SK-N-SH (cell line): ENCODE measurements around the gene ZER1. TPM values are rescaled to one million over a fixed set of nuclear protein-coding genes. Genes with fewer than 3 reads are reported as not detected.

Experiments used
- CTCF ChIA-PET: fragments of 300-600, 350-600 bp; formaldehyde crosslinking; extraction: SDS; loops from one replicate; lab custom pipeline; 2021; lab: Yijun Ruan, JAX
- POLR2A ChIA-PET: fragments of 350-600 bp; sonication (Branson Sonifier 250); formaldehyde crosslinking; extraction: SDS; loops from one replicate; lab custom pipeline; 2020; ENCODE audit warnings: antibody characterized with exemption, inconsistent platforms; lab: Yijun Ruan, JAX
- DNase-seq: peaks from one replicate; pipeline ENCODE4 v3.0.0; 2012
- H2AFZ ChIP-seq: fragments of 200-600 bp; sonication (generic); 2 replicates; pipeline ENCODE4 v1.8.1; 2016; ENCODE audit warnings: antibody characterized with exemption, mild to moderate bottlenecking, low read depth
- H3F3A ChIP-seq: fragments of 200-600 bp; sonication (generic); replicated peaks from 2 replicates; pipeline ENCODE3; 2016; ENCODE audit warnings: antibody characterized with exemption, mild to moderate bottlenecking; ENCODE audit not compliant: insufficient read depth
- H3K27ac ChIP-seq, 2 experiments: fragments of 200-500 bp in 1 of 2; fragments of 200-600 bp in 1 of 2; sonication (Bioruptor generic) in 1 of 2; sonication (generic), shearing (Covaris generic) in 1 of 2; 2 replicates each; pipeline versions ENCODE4 v1.5.1 to v1.6.1; 2014 to 2016; ENCODE audit warnings: low read depth in 2 of 2, inconsistent platforms in 1 of 2, low read length in 1 of 2, mild to moderate bottlenecking in 1 of 2, mixed read lengths in 1 of 2
- H3K27me3 ChIP-seq: fragments of 200-600 bp; sonication (generic), shearing (Covaris generic); 2 replicates; pipeline ENCODE4 v1.6.1; 2016; ENCODE audit warnings: mixed run types; ENCODE audit not compliant: insufficient read depth
- H3K36me3 ChIP-seq, 2 experiments: fragments of 200-500 bp in 1 of 2; fragments of 200-600 bp in 1 of 2; sonication (Bioruptor generic) in 1 of 2; sonication (generic) in 1 of 2; replicated peaks in 1 of 2; 2 replicates each; pipeline versions ENCODE3 to v1.5.1; 2014 to 2016; ENCODE audit warnings: low read length in 1 of 2, mild to moderate bottlenecking in 1 of 2; ENCODE audit not compliant: insufficient read depth in 2 of 2, control insufficient read depth in 1 of 2
- H3K4me1 ChIP-seq, 2 experiments: fragments of 200-500 bp in 1 of 2; fragments of 200-600 bp in 1 of 2; sonication (Bioruptor generic) in 1 of 2; sonication (generic), shearing (Covaris generic) in 1 of 2; 2 replicates each; pipeline versions ENCODE4 v1.5.1 to v1.6.1; 2014 to 2016; ENCODE audit warnings: low read depth in 1 of 2, low read length in 1 of 2, mixed run types in 1 of 2; ENCODE audit not compliant: insufficient read depth in 2 of 2, control insufficient read depth in 1 of 2
- H3K4me2 ChIP-seq: fragments of 200-600 bp; sonication (generic), shearing (Covaris generic); 2 replicates; pipeline ENCODE4 v1.6.1; 2017; ENCODE audit warnings: mixed run types
- H3K4me3 ChIP-seq, 2 experiments: fragments of 200-500 bp in 1 of 2; fragments of 200-600 bp in 1 of 2; sonication (Bioruptor generic) in 1 of 2; sonication (generic), shearing (Covaris generic) in 1 of 2; 2 replicates each; pipeline versions ENCODE4 v1.5.1 to v1.8.1; 2014 to 2016; ENCODE audit warnings: low read depth in 2 of 2, inconsistent platforms in 1 of 2, low read length in 1 of 2, mild to moderate bottlenecking in 1 of 2, mixed read lengths in 1 of 2, moderate library complexity in 1 of 2
- H3K79me2 ChIP-seq: fragments of 200-600 bp; sonication (generic); 2 replicates; pipeline ENCODE4 v1.8.1; 2017; ENCODE audit warnings: mild to moderate bottlenecking; ENCODE audit not compliant: insufficient read depth
- H3K9ac ChIP-seq: fragments of 200-600 bp; sonication (generic); 2 replicates; pipeline ENCODE4 v1.6.1; 2017; ENCODE audit warnings: mixed run types
- H3K9me2 ChIP-seq: fragments of 200-600 bp; sonication (generic); 2 replicates; pipeline ENCODE4 v1.6.1; 2017; ENCODE audit warnings: mixed run types
- H3K9me3 ChIP-seq: fragments of 200-600 bp; sonication (generic); 2 replicates; pipeline ENCODE4 v1.6.1; 2017; ENCODE audit warnings: mixed run types, mild to moderate bottlenecking, moderate library complexity
- H4K20me1 ChIP-seq: fragments of 200-600 bp; sonication (generic); 2 replicates; pipeline ENCODE4 v1.6.1; 2017; ENCODE audit warnings: mild to moderate bottlenecking, mixed run types; ENCODE audit not compliant: insufficient read depth
- ELF1 ChIP-seq: IDR thresholded peaks from 2 replicates; pipeline ENCODE4 v1.4.0; 2012
- EZH2phosphoT487 ChIP-seq: fragments of 200-600 bp; sonication (generic); IDR thresholded peaks from 2 replicates; pipeline ENCODE4 v1.6.1; 2017; ENCODE audit warnings: low read depth, mixed run types, mild to moderate bottlenecking, antibody characterized with exemption, moderate library complexity, borderline replicate concordance
- FOSL2 ChIP-seq: IDR thresholded peaks from 2 replicates; pipeline ENCODE4 v1.4.0; 2012; ENCODE audit warnings: low read depth, mild to moderate bottlenecking, moderate library complexity, borderline replicate concordance
- FOXJ3 ChIP-seq: sonication (generic); formaldehyde crosslinking; IDR thresholded peaks from 2 replicates; pipeline ENCODE4 v1.5.1; 2020; ENCODE audit warnings: mild to moderate bottlenecking, missing genetic modification reagents
- FOXM1 ChIP-seq: IDR thresholded peaks from 2 replicates; pipeline ENCODE4 v1.4.0; 2012; ENCODE audit warnings: low read depth, mild to moderate bottlenecking
- GABPA ChIP-seq: IDR thresholded peaks from 2 replicates; pipeline ENCODE4 v1.4.0; 2012; ENCODE audit warnings: low read depth, mild to moderate bottlenecking
- GATA2 ChIP-seq: sonication (generic); formaldehyde crosslinking; IDR thresholded peaks from 2 replicates; pipeline ENCODE4 v1.5.0; 2020; ENCODE audit warnings: mild to moderate bottlenecking, missing genetic modification reagents
- IRF3 ChIP-seq: fragments of 150-350 bp; IDR thresholded peaks from 2 replicates; pipeline ENCODE4 v1.6.1; 2016; ENCODE audit warnings: mild to moderate bottlenecking, low read depth, low read length
- MEF2A ChIP-seq: IDR thresholded peaks from 2 replicates; pipeline ENCODE4 v1.4.0; 2012; ENCODE audit warnings: low read depth, borderline replicate concordance
- MXI1 ChIP-seq: IDR thresholded peaks from 2 replicates; pipeline ENCODE4 v1.6.1; 2012; ENCODE audit warnings: mild to moderate bottlenecking, low read depth, low read length, improper control_type of control experiment
- NFIC ChIP-seq: IDR thresholded peaks from 2 replicates; pipeline ENCODE4 v1.4.0; 2012; ENCODE audit warnings: borderline replicate concordance
- NRF1 ChIP-seq: IDR thresholded peaks from 2 replicates; pipeline ENCODE4 v1.6.1; 2012; ENCODE audit warnings: low read depth, mild to moderate bottlenecking, low read length
- REST ChIP-seq: IDR thresholded peaks from 2 replicates; pipeline ENCODE4 v1.6.1; 2012; ENCODE audit warnings: mild to moderate bottlenecking, low read depth, low read length, moderate library complexity
- SIN3A ChIP-seq: IDR thresholded peaks from 2 replicates; pipeline ENCODE4 v1.6.1; 2012; ENCODE audit warnings: low read depth, mild to moderate bottlenecking, low read length, moderate library complexity, borderline replicate concordance
- SMC3 ChIP-seq: IDR thresholded peaks from 2 replicates; pipeline ENCODE4 v1.6.1; 2012; ENCODE audit warnings: low read depth, low read length, improper control_type of control experiment
- TAF1 ChIP-seq: IDR thresholded peaks from 2 replicates; pipeline ENCODE4 v1.6.1; 2012; ENCODE audit warnings: low read depth, mild to moderate bottlenecking, low read length, moderate library complexity, borderline replicate concordance
- USF1 ChIP-seq: IDR thresholded peaks from 2 replicates; pipeline ENCODE4 v1.4.0; 2012; ENCODE audit warnings: low read depth, borderline replicate concordance
- USF2 ChIP-seq: fragments of 150-350 bp; IDR thresholded peaks from 2 replicates; pipeline ENCODE4 v1.6.1; 2017; ENCODE audit warnings: antibody characterized with exemption, low read length, low read depth, borderline replicate concordance
- YY1 ChIP-seq: IDR thresholded peaks from 2 replicates; pipeline ENCODE4 v1.4.0; 2012; ENCODE audit warnings: low read depth, mild to moderate bottlenecking
- WGBS: methylation state at CpG from one replicate; pipeline ENCODE4 v1.1.6; 2017; ENCODE audit warnings: low lambda C conversion rate; 5-methylcytosine and 5-hydroxymethylcytosine counted together
- polyA plus RNA-seq, 3 experiments: library from polyadenylated mRNA; depleted of rRNA; stranded (reverse); fragments of >200 nt; gene quantifications; 2 replicates each; pipeline ENCODE4 v1.2.3, GENCODE V29; 2012

Gene ZER1
- polyA plus RNA-seq, 1 of the 3 experiments (the other 2 are of a cell fraction) = 30.9 TPM

- peaks cover 0 to 5% of the 10 kb centered on the region in 2 experiments for H3K36me3 ChIP-seq
- ChIA-PET POLR2A (interaction anchor here (0.6 kb wide), 1 partner anchor 54 kb away, joined by 7 read pairs; no protein-coding TSS in a partner anchor), CTCF (interaction anchor here (0.7 to 1.2 kb wide), 6 partner anchors 30 to 135 kb away, joined by 3 to 7 read pairs (median 4); no protein-coding TSS in a partner anchor)
- peak overlapping the region; percentile 71 to 90 for H3K4me3 ChIP-seq
- H4K20me1 ChIP-seq = no peaks in the 10 kb centered on the region
- no peaks in the 10 kb centered on the region for H3K9me2 ChIP-seq
- peaks cover 11% of the 10 kb centered on the region for H3F3A ChIP-seq
- DNase-seq = no peak
- H3K79me2 ChIP-seq = peaks cover 27% of the 10 kb centered on the region
- 80% methylated on average over 11 of the region's 11 CpGs for WGBS
- H3K4me1 ChIP-seq = peaks cover 0 to 7% of the 10 kb centered on the region in 2 experiments; a peak in 1 of 4 replicates
- no peaks in the 10 kb centered on the region for H3K9me3 ChIP-seq
- no peak for TF ChIP-seq USF1
- TF ChIP-seq TAF1 = no peak
- TF ChIP-seq GABPA = no peak
- TF ChIP-seq SIN3A = no peak
- TF ChIP-seq ELF1 = no peak
- no peak for TF ChIP-seq IRF3
- no peak for TF ChIP-seq EZH2phosphoT487
- TF ChIP-seq MXI1 = no peak
- TF ChIP-seq USF2 = no peak
- TF ChIP-seq, all 33 proteins: peak for 0
- Histone ChIP-seq H3K4me2 (peak overlapping the region; percentile 99), H3K27ac (peak overlapping the region in 1 of 2 experiments; percentile 81; a peak in 1 of 4 replicates), H2AFZ (peak overlapping the region; percentile 94; the same call in 1 of the 2 replicates), H3K27me3 (no peaks in the 10 kb centered on the region), H3K9ac (peak overlapping the region; percentile 88)
Measured at GRCh38 chr9:128770286-128771030, 1.3 kb downstream of the ZER1 start.

GRCh38 chr9:128768606-128769005 is 3.1 kb downstream of the ZER1 start:
- no peak for DNase-seq
- no peaks in the 10 kb centered on the region for H4K20me1 ChIP-seq
- CTCF ChIA-PET = interaction anchor here (1.9 kb wide), 1 partner anchor 35 kb away, joined by 9 read pairs; no protein-coding TSS in a partner anchor
- no peak for TF ChIP-seq REST
- TF ChIP-seq YY1 = no peak
- no peak for TF ChIP-seq FOSL2
- no peak for TF ChIP-seq MEF2A
- TF ChIP-seq SMC3 = no peak
- no peak for TF ChIP-seq NFIC
- TF ChIP-seq NRF1 = no peak
- TF ChIP-seq FOXJ3 = no peak
- TF ChIP-seq GABPA = no peak
- no peak for TF ChIP-seq FOXM1
- TF ChIP-seq MXI1 = no peak
- TF ChIP-seq GATA2 = no peak
- no peak for TF ChIP-seq SIN3A

More at GRCh38 chr9:128768606-128769005, 3.1 kb downstream of the ZER1 start:
- Histone ChIP-seq H3K4me1 (peaks cover 0 to 7% of the 10 kb centered on the region in 2 experiments; a peak in 1 of 4 replicates), H3K9me2 (no peaks in the 10 kb centered on the region), H3K9ac (no peak overlapping the region), H3K27ac (no peak overlapping the region), H3K9me3 (no peaks in the 10 kb centered on the region), H2AFZ (no peak overlapping the region), H3K79me2 (peaks cover 30% of the 10 kb centered on the region), H3F3A (peaks cover 11% of the 10 kb centered on the region), H3K36me3 (peaks cover 0 to 5% of the 10 kb centered on the region in 2 experiments), H3K4me2 (no peak overlapping the region), H3K27me3 (no peaks in the 10 kb centered on the region), H3K4me3 (no peak overlapping the region)
- WGBS = 91% methylated on average over 6 of the region's 6 CpGs
- POLR2A ChIA-PET = interaction anchor here (0.6 kb wide), 1 partner anchor 130 kb away, joined by 5 read pairs; no protein-coding TSS in a partner anchor
